ENCODE results near the gene OR52K1. TPM values are rescaled to one million over a fixed set of nuclear protein-coding genes. Genes with fewer than 3 reads are reported as not detected.
"Not testable (repeated sequence)": the region's sequence is repeated elsewhere in the genome, so short reads cannot be mapped to it uniquely, and the experiment has no call there.

Gene OR52K1
- total RNA-seq, 1 donor from 2014 or later: 0.12 TPM

GRCh38 chr11:4479644-4480043 is 2.8 kb upstream of the OR52K1 start:
- no peak for ATAC-seq
- TF ChIP-seq CTCF (IDR thresholded peaks at IDR 0.05): no peak

GRCh38 chr11:4480577-4481239 is 1.7 kb upstream of the OR52K1 start:
- H3K27me3 ChIP-seq: no peaks in the 10 kb centered on the region
- ATAC-seq (no peak), DNase-seq (no peak)
- H3K36me3 ChIP-seq: no peaks in the 10 kb centered on the region
- H3K27ac ChIP-seq: no peak overlapping the region
- no peaks in the 10 kb centered on the region for H3K9me3 ChIP-seq
- H3K4me1 ChIP-seq: no peaks in the 10 kb centered on the region
- no peak overlapping the region for H3K4me3 ChIP-seq
- intact Hi-C loops (cut with DNase I): no loop called here
- no peak for TF ChIP-seq CTCF (IDR thresholded peaks at IDR 0.05)

More at GRCh38 chr11:4479644-4480043, 2.8 kb upstream of the OR52K1 start:
- DNase-seq: no peak
- Histone ChIP-seq H3K9me3 (no peaks in the 10 kb centered on the region), H3K4me3 (no peak overlapping the region), H3K36me3 (no peaks in the 10 kb centered on the region), H3K4me1 (no peaks in the 10 kb centered on the region), H3K27ac (no peak overlapping the region), H3K27me3 (no peaks in the 10 kb centered on the region)
- intact Hi-C loops (cut with DNase I): no loop called here

- intact Hi-C loops (cut with DNase I): no loop called here
- DNase-seq: no peak
- no peak for TF ChIP-seq CTCF (IDR thresholded peaks at IDR 0.05)
Observed at GRCh38 chr11:4481240-4481582, 1.2 kb upstream of the OR52K1 start.

GRCh38 chr11:4484310-4484709 is 1.9 kb downstream of the OR52K1 start:
- TF ChIP-seq CTCF (IDR thresholded peaks at IDR 0.05): no peak
- intact Hi-C loops (cut with DNase I): no loop called here
- no peaks in the 10 kb centered on the region for H3K9me3 ChIP-seq
- no peaks in the 10 kb centered on the region for H3K4me1 ChIP-seq
- ATAC-seq (no peak), DNase-seq (no peak)
- H3K27ac ChIP-seq: no peak overlapping the region
- H3K36me3 ChIP-seq: no peaks in the 10 kb centered on the region
- H3K4me3 ChIP-seq: no peak overlapping the region
- no peaks in the 10 kb centered on the region for H3K27me3 ChIP-seq

More at GRCh38 chr11:4481240-4481582, 1.2 kb upstream of the OR52K1 start:
- no peaks in the 10 kb centered on the region for H3K36me3 ChIP-seq
- no peaks in the 10 kb centered on the region for H3K9me3 ChIP-seq
- no peak overlapping the region for H3K27ac ChIP-seq
- H3K4me3 ChIP-seq: no peak overlapping the region
- H3K27me3 ChIP-seq: no peaks in the 10 kb centered on the region
- ATAC-seq: no peak
- no peaks in the 10 kb centered on the region for H3K4me1 ChIP-seq

- not testable (repeated sequence) for H3K27me3 ChIP-seq, H3K9me3 ChIP-seq, H3K27ac ChIP-seq, DNase-seq, H3K4me1 ChIP-seq, H3K4me3 ChIP-seq, H3K36me3 ChIP-seq, ATAC-seq
- intact Hi-C loops (cut with DNase I): loop anchor here (10.0 kb wide), 1 partner anchor 307 kb away; no protein-coding TSS in a partner anchor
Observed at GRCh38 chr11:4491405-4491804, 9.0 kb downstream of the OR52K1 start.

GRCh38 chr11:4491878-4492606 is 9.6 kb downstream of the OR52K1 start:
- H3K27ac ChIP-seq: no peak overlapping the region
- H3K4me1 ChIP-seq: no peaks in the 10 kb centered on the region
- ATAC-seq (no peak), DNase-seq (no peak)
- H3K36me3 ChIP-seq: no peaks in the 10 kb centered on the region
- no peak overlapping the region for H3K4me3 ChIP-seq
- H3K9me3 ChIP-seq: no peaks in the 10 kb centered on the region
- intact Hi-C loops (cut with DNase I): loop anchor here (10.0 kb wide), 1 partner anchor 307 kb away; no protein-coding TSS in a partner anchor
- no peaks in the 10 kb centered on the region for H3K27me3 ChIP-seq
- no peak for TF ChIP-seq CTCF (IDR thresholded peaks at IDR 0.05)
